HUES48 (cell line): ENCODE data around the gene PMPCA.

Source experiments
- H3K27ac ChIP-seq: one replicate; pipeline ENCODE4 v1.7.0; 2013; ENCODE audit warnings: low read depth, low read length, inconsistent platforms
- H3K27me3 ChIP-seq: 2 replicates; pipeline ENCODE4 v1.6.1; 2013; ENCODE audit warnings: mild to moderate bottlenecking, low read length; ENCODE audit not compliant: control insufficient read depth, insufficient read depth
- H3K36me3 ChIP-seq: 2 replicates; pipeline ENCODE4 v1.6.1; 2013; ENCODE audit warnings: low read length; ENCODE audit not compliant: control insufficient read depth, insufficient read depth
- H3K4me1 ChIP-seq: 2 replicates; pipeline ENCODE4 v1.6.1; 2013; ENCODE audit warnings: mild to moderate bottlenecking, low read length; ENCODE audit not compliant: control insufficient read depth, insufficient read depth
- H3K4me3 ChIP-seq: 2 replicates; pipeline ENCODE4 v1.5.1; 2013; ENCODE audit warnings: mild to moderate bottlenecking, low read depth, low read length
- H3K9ac ChIP-seq: 2 replicates; pipeline ENCODE4 v1.6.1; 2013; ENCODE audit warnings: mild to moderate bottlenecking, low read depth, low read length, moderate library complexity
- H3K9me3 ChIP-seq: 2 replicates; pipeline ENCODE4 v1.6.1; 2013; ENCODE audit warnings: low read length; ENCODE audit not compliant: control insufficient read depth, insufficient read depth

The PMPCA gene

GRCh38 chr9:136433043-136433715, 22.7 kb downstream of the PMPCA start:
- no peaks in the 10 kb centered on the region for H3K4me1 ChIP-seq
- no peak overlapping the region for H3K27ac ChIP-seq
- H3K27me3 ChIP-seq: no peaks in the 10 kb centered on the region
- H3K36me3 ChIP-seq: peaks cover 19% of the 10 kb centered on the region
- H3K4me3 ChIP-seq: no peak overlapping the region
- no peak overlapping the region for H3K9ac ChIP-seq
- H3K9me3 ChIP-seq: no peaks in the 10 kb centered on the region

GRCh38 chr9:136433849-136434579, 23.6 kb downstream of the PMPCA start:
- peaks cover 16% of the 10 kb centered on the region for H3K36me3 ChIP-seq
- H3K27me3 ChIP-seq: no peaks in the 10 kb centered on the region
- no peak overlapping the region for H3K4me3 ChIP-seq
- H3K9me3 ChIP-seq: no peaks in the 10 kb centered on the region
- no peak overlapping the region for H3K9ac ChIP-seq
- no peak overlapping the region for H3K27ac ChIP-seq
- no peaks in the 10 kb centered on the region for H3K4me1 ChIP-seq

- H3K27ac ChIP-seq: no peak overlapping the region
- no peak overlapping the region for H3K9ac ChIP-seq
- H3K9me3 ChIP-seq: no peaks in the 10 kb centered on the region
- no peaks in the 10 kb centered on the region for H3K27me3 ChIP-seq
- no peak overlapping the region for H3K4me3 ChIP-seq
- H3K4me1 ChIP-seq: no peaks in the 10 kb centered on the region
- peaks cover 9% of the 10 kb centered on the region for H3K36me3 ChIP-seq
Measured at GRCh38 chr9:136434580-136435169, 24.2 kb downstream of the PMPCA start.

GRCh38 chr9:136436055-136436634, 25.7 kb downstream of the PMPCA start:
- Histone ChIP-seq H3K4me3 (no peak overlapping the region), H3K36me3 (peaks cover 9% of the 10 kb centered on the region), H3K27ac (no peak overlapping the region), H3K27me3 (no peaks in the 10 kb centered on the region), H3K9ac (no peak overlapping the region), H3K4me1 (no peaks in the 10 kb centered on the region), H3K9me3 (no peaks in the 10 kb centered on the region)

- Histone ChIP-seq H3K27ac (no peak overlapping the region), H3K9ac (no peak overlapping the region), H3K4me1 (no peaks in the 10 kb centered on the region), H3K4me3 (peak overlapping the region; percentile 84; the same call in 1 of the 2 replicates), H3K36me3 (peaks cover 22% of the 10 kb centered on the region), H3K9me3 (no peaks in the 10 kb centered on the region), H3K27me3 (no peaks in the 10 kb centered on the region)
Measured at GRCh38 chr9:136437430-136437829, 27.0 kb downstream of the PMPCA start.

GRCh38 chr9:136437839-136438547, 27.5 kb downstream of the PMPCA start:
- Histone ChIP-seq H3K9ac (peak overlapping the region; percentile 63; the same call in 1 of the 2 replicates), H3K27me3 (no peaks in the 10 kb centered on the region), H3K9me3 (no peaks in the 10 kb centered on the region), H3K4me3 (peak overlapping the region; percentile 84), H3K36me3 (peaks cover 27% of the 10 kb centered on the region), H3K4me1 (no peaks in the 10 kb centered on the region), H3K27ac (no peak overlapping the region)

GRCh38 chr9:136438548-136439480, 28.4 kb downstream of the PMPCA start:
- peak overlapping the region; percentile 84 for H3K4me3 ChIP-seq
- peaks cover 36% of the 10 kb centered on the region for H3K36me3 ChIP-seq
- H3K27me3 ChIP-seq: no peaks in the 10 kb centered on the region
- no peaks in the 10 kb centered on the region for H3K4me1 ChIP-seq
- peak overlapping the region; percentile 63 for H3K9ac ChIP-seq
- no peak overlapping the region for H3K27ac ChIP-seq
- no peaks in the 10 kb centered on the region for H3K9me3 ChIP-seq

GRCh38 chr9:136439481-136440408, 29.3 kb downstream of the PMPCA start, which contains the start of gene INPP5E:
INPP5E (minus strand) TSS chr9:136439845; CDS start chr9:136439419, 426 bp downstream.
- Histone ChIP-seq H3K9me3 (no peaks in the 10 kb centered on the region), H3K27me3 (no peaks in the 10 kb centered on the region), H3K4me1 (no peaks in the 10 kb centered on the region), H3K4me3 (peak within 1 kb of the TSS; percentile 84), H3K27ac (peak within 1 kb of the TSS; percentile 55), H3K9ac (peak within 1 kb of the TSS; percentile 63), H3K36me3 (peaks cover 44% of the 10 kb centered on the region)

GRCh38 chr9:136441191-136441680, 30.8 kb downstream of the PMPCA start:
- Histone ChIP-seq H3K4me3 (no peak overlapping the region), H3K27me3 (no peaks in the 10 kb centered on the region), H3K9ac (no peak overlapping the region), H3K9me3 (no peaks in the 10 kb centered on the region), H3K4me1 (no peaks in the 10 kb centered on the region), H3K27ac (no peak overlapping the region), H3K36me3 (peaks cover 57% of the 10 kb centered on the region)
